SK-N-DZ (cell line): ENCODE data around the gene CNTF.

Experiments
- DNase-seq: peaks from one replicate; pipeline ENCODE4 v3.0.0-alpha.2; 2015; ENCODE audit warnings: low spot score

CNTF gene

GRCh38 chr11:58641803-58642581 lies 19.5 kb downstream of the CNTF start:
- no peak for DNase-seq

DNA sequence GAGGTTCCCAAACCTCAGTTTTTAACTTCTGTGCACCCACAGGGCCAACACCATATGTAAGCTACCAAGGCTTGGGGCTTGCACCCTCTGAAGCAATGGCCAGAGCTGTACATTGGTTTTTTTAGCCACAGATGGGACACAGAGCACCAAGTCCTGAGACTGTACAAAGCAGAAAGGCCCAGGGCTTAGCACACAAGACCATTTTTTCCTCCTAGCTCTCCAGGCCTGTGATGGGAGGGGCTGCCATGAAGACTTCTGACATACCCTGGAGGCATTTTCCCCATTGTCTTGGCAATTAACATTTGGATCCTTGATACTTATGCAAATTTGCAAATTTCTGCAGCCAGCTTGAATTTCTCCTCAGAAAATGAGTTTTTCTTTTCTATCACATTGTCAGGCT lies 23.4 kb downstream of the CNTF start:
- no peak for DNase-seq

DNA sequence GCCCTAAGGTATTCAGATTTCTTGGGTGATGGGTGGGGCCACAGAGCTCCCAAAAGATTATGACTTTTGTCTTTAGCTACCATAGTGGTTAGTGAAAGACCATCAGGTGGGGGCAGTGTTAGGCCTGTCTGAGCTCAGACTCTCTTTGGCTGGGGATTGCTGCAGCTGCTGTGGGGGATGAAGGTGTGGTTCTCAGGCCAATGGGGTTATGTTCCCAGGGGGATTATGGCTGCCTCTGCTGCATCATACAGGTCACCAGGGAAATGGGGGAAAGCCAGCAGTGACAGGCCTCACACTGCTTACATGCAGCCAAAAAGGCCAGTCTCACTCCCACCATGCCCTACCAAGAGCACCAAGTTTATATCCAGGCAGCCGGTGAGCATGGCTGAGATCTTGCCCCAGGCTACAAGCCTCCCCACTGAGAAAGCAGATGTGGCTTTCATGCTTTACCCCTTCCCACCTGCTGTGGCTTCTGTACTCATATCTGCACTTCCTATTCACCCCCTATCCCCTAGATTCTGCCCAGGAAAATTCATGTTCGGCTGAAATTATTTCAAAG lies 24.8 kb downstream of the CNTF start:
- DNase-seq: no peak

GRCh38 chr11:58647866-58648265 lies 25.4 kb downstream of the CNTF start:
- DNase-seq: no peak

DNA sequence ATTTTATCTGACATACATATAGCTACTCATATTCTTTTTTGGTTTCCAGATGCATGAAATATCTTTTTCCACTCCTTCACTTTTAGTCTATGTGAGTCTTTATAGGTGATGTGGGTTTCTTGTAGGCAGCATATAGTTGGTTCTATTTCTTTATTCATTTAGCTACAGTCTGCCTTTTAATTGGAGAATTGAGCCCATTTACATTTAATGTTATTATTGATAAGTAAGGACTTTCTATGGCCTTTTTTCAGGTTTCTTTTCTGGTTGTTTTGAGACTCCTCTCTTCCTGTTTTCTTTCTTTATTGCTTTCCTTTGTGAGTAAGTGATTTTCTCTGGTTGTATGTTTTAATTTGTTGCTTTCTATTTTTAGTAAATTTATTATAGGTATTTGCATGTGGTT lies 27.2 kb downstream of the CNTF start:
- no peak for DNase-seq

DNA sequence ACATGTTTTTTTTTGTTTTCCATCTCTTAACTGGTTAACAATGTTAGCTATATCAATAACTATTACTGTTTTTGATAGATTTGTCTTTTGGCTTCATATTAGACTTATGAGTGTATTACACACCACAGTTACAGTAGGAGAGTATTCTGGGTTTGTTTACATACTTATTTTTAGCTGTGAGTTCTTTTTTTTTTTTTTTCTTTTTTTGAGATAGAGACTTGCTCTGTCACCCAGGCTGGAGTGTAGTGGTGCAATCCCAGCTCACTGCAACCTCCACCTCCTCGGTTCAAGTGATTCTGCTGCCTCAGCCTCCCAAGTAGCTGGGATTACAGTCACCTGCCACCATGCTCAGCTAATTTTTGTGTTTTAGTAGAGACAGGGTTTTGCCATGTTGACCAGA lies 28.0 kb downstream of the CNTF start:
- DNase-seq: no peak

- DNase-seq: no peak
These were observed 30.3 kb downstream of the CNTF start for GRCh38 chr11:58652726-58653280.

DNA sequence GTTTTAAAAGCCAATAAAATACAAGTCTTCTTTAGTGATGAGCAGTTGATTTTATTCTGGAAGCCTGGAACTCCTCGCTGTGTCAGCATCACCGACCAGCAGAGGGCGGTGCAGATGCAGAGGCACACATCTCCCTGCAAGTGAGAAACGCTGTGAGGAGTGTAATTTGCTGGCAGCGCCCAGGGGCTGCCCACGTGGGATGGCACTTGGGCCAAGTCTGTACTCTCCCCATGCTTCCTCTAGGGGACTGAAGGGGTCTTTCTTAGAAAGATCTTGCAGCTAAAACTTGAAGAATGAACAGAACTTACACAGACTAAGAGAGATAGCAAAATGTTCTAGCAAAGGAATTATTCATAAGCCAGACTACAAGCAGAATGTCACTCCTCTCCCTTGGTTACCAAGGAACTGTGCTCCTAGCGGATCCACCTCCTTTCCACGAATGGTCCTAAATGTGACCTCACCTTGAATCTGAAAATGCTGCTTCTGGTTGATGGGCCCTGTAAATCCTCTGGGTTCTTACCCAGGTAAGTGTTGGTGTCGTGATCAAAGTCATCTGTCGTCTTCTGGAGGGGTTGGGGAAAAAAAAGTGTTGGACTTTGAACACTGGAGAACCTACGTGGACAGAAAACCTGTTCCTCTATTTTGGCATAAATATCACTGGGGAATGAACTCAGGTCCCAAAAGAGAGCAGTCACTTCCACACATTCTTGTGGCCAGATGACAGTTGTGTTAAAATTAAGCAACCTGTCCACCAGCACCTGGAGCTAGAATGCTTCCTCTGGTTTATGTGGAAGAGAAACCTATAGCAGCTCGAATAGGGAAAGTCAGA lies 31.8 kb downstream of the CNTF start:
- DNase-seq: peak; percentile 64

- DNase-seq: no peak
These were observed 32.4 kb downstream of the CNTF start for GRCh38 chr11:58654908-58655296.

- DNase-seq: no peak
These were observed 33.9 kb downstream of the CNTF start for GRCh38 chr11:58656348-58656747.

GRCh38 chr11:58658623-58659022 lies 36.2 kb downstream of the CNTF start:
- no peak for DNase-seq

GRCh38 chr11:58659404-58659803 lies 36.9 kb downstream of the CNTF start:
- no peak for DNase-seq

DNA sequence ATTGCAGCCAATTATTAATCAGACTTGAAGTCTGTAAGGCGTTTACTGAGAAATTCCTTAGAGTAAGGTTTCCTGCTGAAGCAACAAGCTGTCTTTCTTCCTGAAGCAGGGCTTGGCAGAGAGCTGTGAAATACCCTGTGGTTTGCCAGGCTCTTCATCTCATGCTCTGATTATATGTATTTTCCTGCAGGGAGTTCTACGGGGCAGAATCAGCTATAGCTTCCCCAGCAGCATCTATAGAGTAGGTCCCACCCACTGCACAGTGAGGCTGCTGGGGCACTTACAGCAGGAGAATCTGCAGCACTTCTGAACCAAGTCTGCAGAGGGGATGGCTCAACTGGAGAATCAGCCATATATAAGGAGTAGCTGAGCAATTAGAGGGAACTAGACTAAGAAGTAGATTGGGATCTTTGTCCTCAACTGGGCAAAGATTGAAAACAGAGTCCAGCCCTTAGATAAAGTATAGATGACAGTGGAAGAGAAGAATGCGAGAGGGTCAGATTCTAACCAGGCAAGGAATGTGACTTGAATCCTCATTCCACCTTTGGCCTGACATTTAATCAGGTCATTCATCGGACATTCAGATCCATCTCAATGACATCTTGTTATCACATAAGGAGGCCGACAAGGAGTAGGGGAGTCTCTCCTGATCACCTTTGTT lies 37.6 kb downstream of the CNTF start:
- no peak for DNase-seq

DNA sequence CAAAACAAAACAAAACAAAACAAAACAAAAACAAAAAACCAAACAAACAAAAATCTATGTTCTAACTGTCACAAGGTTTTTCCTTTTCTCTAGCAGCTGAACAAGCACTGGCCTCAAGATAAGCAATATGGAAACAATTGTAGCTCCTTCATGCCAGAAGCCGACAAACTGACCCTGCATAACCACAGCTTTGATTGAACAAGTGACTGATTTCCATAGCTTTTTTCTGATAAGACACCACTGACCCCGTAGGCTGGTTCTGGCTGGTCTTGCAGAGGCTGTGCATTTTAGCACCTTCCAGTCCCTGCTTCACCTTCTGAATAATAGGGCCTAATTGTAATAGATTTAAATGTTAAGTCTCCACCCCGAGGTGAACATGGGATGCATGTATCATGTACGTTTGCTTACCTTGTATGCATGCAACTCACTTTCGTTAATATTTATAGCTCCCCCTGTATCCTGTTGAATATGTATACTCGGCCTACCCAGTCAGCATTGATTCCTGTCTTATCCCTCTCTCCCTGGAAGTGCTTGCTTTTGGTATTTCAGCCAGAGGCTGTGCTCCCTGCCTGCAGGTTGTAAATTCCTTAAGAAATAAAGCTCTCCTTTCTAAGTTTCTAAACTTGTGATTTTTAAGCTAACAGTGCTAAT lies 49.6 kb downstream of the CNTF start:
- DNase-seq: no peak

DNA sequence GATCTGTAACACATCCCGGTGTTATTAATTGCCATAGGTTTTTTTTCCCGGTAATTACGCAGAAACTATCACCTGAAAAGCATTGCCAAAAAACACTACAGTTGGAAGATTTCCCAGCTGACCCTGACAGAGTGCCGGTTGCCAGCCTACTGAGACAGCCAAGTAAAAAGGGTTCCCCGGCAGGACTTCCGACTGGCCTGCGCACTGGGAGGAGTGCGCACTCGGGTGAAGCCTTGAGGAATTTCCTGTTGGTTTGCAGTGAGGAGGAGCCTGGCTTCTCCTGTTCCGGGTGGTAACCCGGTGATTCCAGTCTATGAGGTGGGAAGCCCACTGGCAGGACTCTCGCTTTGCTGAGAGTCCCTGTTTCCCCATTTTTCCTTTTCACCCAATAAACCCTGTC lies 52.1 kb downstream of the CNTF start:
- no peak for DNase-seq
